Mucosa of stomach (tissue), 1 donor: ENCODE results near the gene CCDC85A.

ENCODE experiments used
- H3K27me3 ChIP-seq: one replicate; pipeline ENCODE4 v1.7.0; 2013; ENCODE audit warnings: mild to moderate bottlenecking, low read length; ENCODE audit not compliant: control insufficient read depth, insufficient read depth
- H3K36me3 ChIP-seq: one replicate; pipeline ENCODE4 v1.7.0; 2013; ENCODE audit warnings: low read length; ENCODE audit not compliant: control insufficient read depth, insufficient read depth
- H3K4me1 ChIP-seq: one replicate; pipeline ENCODE4 v1.7.0; 2013; ENCODE audit warnings: mild to moderate bottlenecking, low read length; ENCODE audit not compliant: control insufficient read depth, insufficient read depth
- H3K4me3 ChIP-seq: one replicate; pipeline ENCODE4 v1.7.0; 2013; ENCODE audit warnings: low read length
- H3K9ac ChIP-seq: one replicate; pipeline ENCODE4 v1.7.0; 2013; ENCODE audit warnings: mild to moderate bottlenecking, low read length, moderate library complexity
- H3K9me3 ChIP-seq: one replicate; pipeline ENCODE4 v1.7.0; 2013; ENCODE audit warnings: mild to moderate bottlenecking, low read length, moderate library complexity; ENCODE audit not compliant: control insufficient read depth
- donor health status: Pancreatic carcinoma.

CCDC85A gene

GRCh38 chr2:56410140-56410539, 226.3 kb downstream of the CCDC85A start:
- no peak overlapping the region for H3K9ac ChIP-seq
- H3K4me3 ChIP-seq = no peak overlapping the region
- no peaks in the 10 kb centered on the region for H3K27me3 ChIP-seq
- H3K4me1 ChIP-seq = no peaks in the 10 kb centered on the region
- H3K36me3 ChIP-seq = no peaks in the 10 kb centered on the region
- H3K9me3 ChIP-seq = no peaks in the 10 kb centered on the region

- H3K4me3 ChIP-seq = no peak overlapping the region
- H3K4me1 ChIP-seq = no peaks in the 10 kb centered on the region
- H3K9ac ChIP-seq = no peak overlapping the region
- H3K9me3 ChIP-seq = no peaks in the 10 kb centered on the region
- no peaks in the 10 kb centered on the region for H3K27me3 ChIP-seq
- H3K36me3 ChIP-seq = no peaks in the 10 kb centered on the region
Measured at GRCh38 chr2:56416500-56417176, 232.8 kb downstream of the CCDC85A start.
